Natural killer cell treated with Interleukin-12 subunit alpha and Interleukin-12 subunit beta and Interleukin-15 and Interleukin-18, amount 100 ng/mL, for 72 hours (primary cell): ENCODE results near the gene NDUFS7. TPM values are rescaled to one million over a fixed set of nuclear protein-coding genes. Genes with fewer than 3 reads are reported as not detected.
"Not testable (repeated sequence)": the region's sequence is repeated elsewhere in the genome, so short reads cannot be mapped to it uniquely, and the experiment has no call there.

Source experiments
- ATAC-seq, 2 donors: fragments of 150-1000 bp; cut with Tn5 transposase in 1 of 2; sonication (Bioruptor Pico), chemical (Tn5 transposase) in 1 of 2; 2 replicates each; pipeline ENCODE4 v1.10.0; 2021
- DNase-seq: peaks from one replicate; pipeline ENCODE4 v3.0.0; 2022; ENCODE audit warnings: low spot score
- H3K27ac Mint-ChIP-seq, 2 donors: 1 replicate in 1 of 2; 2 replicates in 1 of 2; pipeline ENCODE4 v1.8.0; 2022; ENCODE audit warnings: mixed read lengths in 2 of 2, mild to moderate bottlenecking in 1 of 2, moderate library complexity in 1 of 2
- H3K27me3 Mint-ChIP-seq, 2 donors: 1 replicate in 1 of 2; 2 replicates in 1 of 2; pipeline ENCODE4 v1.8.0; 2022; ENCODE audit warnings: mixed read lengths in 2 of 2
- H3K36me3 Mint-ChIP-seq: one replicate; pipeline ENCODE4 v1.8.0; 2022; ENCODE audit warnings: mixed read lengths
- H3K4me1 Mint-ChIP-seq, 2 donors: 1 replicate in 1 of 2; 2 replicates in 1 of 2; pipeline ENCODE4 v1.8.0; 2022; ENCODE audit warnings: low read depth in 2 of 2, mixed read lengths in 2 of 2, mild to moderate bottlenecking in 1 of 2
- H3K4me3 Mint-ChIP-seq: one replicate; pipeline ENCODE4 v1.8.0; 2022; ENCODE audit warnings: mixed read lengths
- H3K9me3 Mint-ChIP-seq: 2 replicates; pipeline ENCODE4 v1.8.0; 2022; ENCODE audit warnings: mixed read lengths
- total RNA-seq, 2 donors: library from RNA; stranded (reverse); gene quantifications; one replicate each; pipeline ENCODE4 v1.2.3, GENCODE V29; 2022

Gene NDUFS7
- total RNA-seq, 2 donors from 2014 or later = 89.1 to 89.5 TPM

- H3K4me3 Mint-ChIP-seq = peak within 1 kb of the TSS; percentile 91
- H3K9me3 Mint-ChIP-seq = no peaks in the 10 kb centered on the region
Measured at GRCh38 chr19:1438035-1438932, 54.6 kb downstream of the NDUFS7 start, which contains the start of gene RPS15. TSS of gene RPS15 (plus strand) at chr19:1438396. CDS start at chr19:1438426, 30 bp downstream.

GRCh38 chr19:1438933-1439354, 55.2 kb downstream of the NDUFS7 start:
- H3K4me1 Mint-ChIP-seq = peaks cover 8 to 22% of the 10 kb centered on the region in 2 donors
- peak overlapping the region; percentile 91 for H3K4me3 Mint-ChIP-seq
- H3K36me3 Mint-ChIP-seq = no peaks in the 10 kb centered on the region

More at GRCh38 chr19:1438035-1438932, 54.6 kb downstream of the NDUFS7 start, which contains the start of gene RPS15:
- DNase-seq (peak; percentile 96), ATAC-seq (peak; percentile 92 to 94)
- Mint-ChIP-seq H3K4me1 (peaks cover 8 to 22% of the 10 kb centered on the region in 2 donors), H3K36me3 (no peaks in the 10 kb centered on the region), H3K27me3 (no peaks in the 10 kb centered on the region), H3K27ac (peak within 1 kb of the TSS; percentile 95 to 98)

GRCh38 chr19:1439525-1440417, 56.1 kb downstream of the NDUFS7 start:
- peaks cover 10 to 25% of the 10 kb centered on the region in 2 donors for H3K4me1 Mint-ChIP-seq
- not testable (repeated sequence) for ATAC-seq, H3K27me3 Mint-ChIP-seq, H3K36me3 Mint-ChIP-seq, H3K9me3 Mint-ChIP-seq, DNase-seq
- H3K4me3 Mint-ChIP-seq = peak overlapping the region; percentile 91
- H3K27ac Mint-ChIP-seq = peak overlapping the region; percentile 95 to 98

More at GRCh38 chr19:1438933-1439354, 55.2 kb downstream of the NDUFS7 start:
- DNase-seq = no peak
- H3K27ac Mint-ChIP-seq = peak overlapping the region; percentile 95 to 98
- no peak for ATAC-seq
- H3K9me3 Mint-ChIP-seq = no peaks in the 10 kb centered on the region
- H3K27me3 Mint-ChIP-seq = no peaks in the 10 kb centered on the region

GRCh38 chr19:1440418-1440801, 56.7 kb downstream of the NDUFS7 start:
- DNase-seq (no peak), ATAC-seq (no peak)
- H3K9me3 Mint-ChIP-seq = no peaks in the 10 kb centered on the region
- no peaks in the 10 kb centered on the region for H3K36me3 Mint-ChIP-seq
- H3K4me1 Mint-ChIP-seq = peaks cover 13 to 28% of the 10 kb centered on the region in 2 donors
- H3K27me3 Mint-ChIP-seq = no peaks in the 10 kb centered on the region
- peak overlapping the region; percentile 53 to 98 for H3K27ac Mint-ChIP-seq
- H3K4me3 Mint-ChIP-seq = peak overlapping the region; percentile 91

- no peaks in the 10 kb centered on the region for H3K27me3 Mint-ChIP-seq
- H3K36me3 Mint-ChIP-seq = no peaks in the 10 kb centered on the region
- H3K27ac Mint-ChIP-seq = peak overlapping the region; percentile 53 to 98
- ATAC-seq = no peak
- H3K4me3 Mint-ChIP-seq = peak overlapping the region; percentile 91
- DNase-seq = no peak
- no peaks in the 10 kb centered on the region for H3K9me3 Mint-ChIP-seq
- H3K4me1 Mint-ChIP-seq = peaks cover 13 to 28% of the 10 kb centered on the region in 2 donors
Measured at GRCh38 chr19:1441022-1441426, 57.3 kb downstream of the NDUFS7 start.

- H3K4me3 Mint-ChIP-seq = peak overlapping the region; percentile 10
- no peak for ATAC-seq
- H3K4me1 Mint-ChIP-seq = peaks cover 13 to 28% of the 10 kb centered on the region in 2 donors
- DNase-seq = no peak
- H3K36me3 Mint-ChIP-seq = no peaks in the 10 kb centered on the region
- no peaks in the 10 kb centered on the region for H3K9me3 Mint-ChIP-seq
- H3K27me3 Mint-ChIP-seq = no peaks in the 10 kb centered on the region
- peak overlapping the region; percentile 53 to 54 for H3K27ac Mint-ChIP-seq
Measured at GRCh38 chr19:1441677-1442438, 58.2 kb downstream of the NDUFS7 start.

Other genes with a start within 250 kb of the NDUFS7 start
- 100 to 1,000 TPM; 204 to 205 TPM for gene SBNO2, start 209.6 kb upstream of the NDUFS7 start, total RNA-seq
- gene STK11, start 178.1 kb upstream of the NDUFS7 start, total RNA-seq = 10 to 100 TPM; 50.9 to 79.2 TPM
- gene CBARP, start 145.9 kb upstream of the NDUFS7 start, total RNA-seq = under 1 TPM in 1 of 2 donors, not detected in 1; 0.28 TPM
- 100 to 1,000 TPM; 163 to 215 TPM for gene ATP5F1D, start 142.2 kb upstream of the NDUFS7 start, total RNA-seq
- gene MIDN, start 135.3 kb upstream of the NDUFS7 start, total RNA-seq = 10 to 100 TPM; 85.9 to 88.3 TPM
- 100 to 1,000 TPM; 226 to 251 TPM for gene CIRBP, start 114.6 kb upstream of the NDUFS7 start, total RNA-seq
- gene FAM174C, start 108.4 kb upstream of the NDUFS7 start, total RNA-seq = 10 to 100 TPM; 59.5 to 94.2 TPM
- not detected for gene EFNA2, start 98.0 kb upstream of the NDUFS7 start, total RNA-seq
- 10 to 100 TPM in 1 of 2 donors, 1 to 10 TPM in 1; 5.2 to 15.6 TPM for gene GAMT, start 17.6 kb downstream of the NDUFS7 start, total RNA-seq
- 100 to 1,000 TPM; 233 to 282 TPM for gene DAZAP1, start 23.7 kb downstream of the NDUFS7 start, total RNA-seq
- 1,000 to 10,000 TPM in 1 of 2 donors, 100 to 1,000 TPM in 1; 757 to 1,081 TPM for gene RPS15, start 54.5 kb downstream of the NDUFS7 start, total RNA-seq
- under 1 TPM; 0.05 to 0.17 TPM for gene APC2, start 66.2 kb downstream of the NDUFS7 start, total RNA-seq
- 10 to 100 TPM; 45.1 to 58.4 TPM for gene C19orf25, start 95.3 kb downstream of the NDUFS7 start, total RNA-seq
- gene PCSK4, start 106.4 kb downstream of the NDUFS7 start, total RNA-seq = 1 to 10 TPM; 1.2 to 2.3 TPM
- 1 to 10 TPM; 1.7 to 3.2 TPM for gene REEP6, start 107.3 kb downstream of the NDUFS7 start, total RNA-seq
- gene ADAMTSL5, start 129.1 kb downstream of the NDUFS7 start, total RNA-seq = 1 to 10 TPM; 1.2 to 1.8 TPM
- not detected for gene PLK5, start 140.2 kb downstream of the NDUFS7 start, total RNA-seq
- 1 to 10 TPM; 6.8 to 7.4 TPM for gene MEX3D, start 184.4 kb downstream of the NDUFS7 start, total RNA-seq
- 100 to 1,000 TPM in 1 of 2 donors, 10 to 100 TPM in 1; 92.5 to 233 TPM for gene MBD3, start 209.0 kb downstream of the NDUFS7 start, total RNA-seq
- 100 to 1,000 TPM; 179 to 184 TPM for gene UQCR11, start 221.6 kb downstream of the NDUFS7 start, total RNA-seq